WTC11 (cell line): ENCODE measurements around the gene ERC2. TPM values are rescaled to one million over a fixed set of nuclear protein-coding genes. Genes with fewer than 3 reads are reported as not detected.
A peak's percentile ranks its signal among the peaks of the same experiment; 100 is the strongest.

Experiments
- AFF4 ChIP-seq: sonication (generic); formaldehyde crosslinking; IDR thresholded peaks from 2 replicates; pipeline ENCODE4 v1.8.1; 2023; ENCODE audit warnings: mild to moderate bottlenecking, missing genetic modification reagents, borderline replicate concordance
- ATF3 ChIP-seq: sonication (generic); formaldehyde crosslinking; conservative IDR thresholded peaks from 2 replicates; pipeline ENCODE4 v1.8.1; 2022; ENCODE audit warnings: mild to moderate bottlenecking, missing genetic modification reagents
- CREB1 ChIP-seq: sonication (generic); formaldehyde crosslinking; IDR thresholded peaks from 2 replicates; pipeline ENCODE4 v1.8.0; 2023; ENCODE audit warnings: mild to moderate bottlenecking, missing genetic modification reagents
- E2F1 ChIP-seq: sonication (generic); formaldehyde crosslinking; IDR thresholded peaks from 2 replicates; pipeline ENCODE4 v1.8.0; 2022; ENCODE audit warnings: mild to moderate bottlenecking, missing genetic modification reagents
- E2F4 ChIP-seq: sonication (generic); formaldehyde crosslinking; IDR thresholded peaks from 2 replicates; pipeline ENCODE4 v1.8.1; 2022; ENCODE audit warnings: low read depth, mild to moderate bottlenecking, moderate library complexity, missing genetic modification reagents, borderline replicate concordance
- EMX1 ChIP-seq: fragments of 250-450 bp; sonication (Bioruptor Pico); IDR thresholded peaks from 2 replicates; pipeline ENCODE4 v1.8.0; 2021; ENCODE audit warnings: mild to moderate bottlenecking
- ERG ChIP-seq: fragments of 250-450 bp; sonication (Bioruptor Pico); IDR thresholded peaks from 2 replicates; pipeline ENCODE4 v1.8.0; 2021; ENCODE audit warnings: mild to moderate bottlenecking
- FOXJ3 ChIP-seq: sonication (generic); formaldehyde crosslinking; IDR thresholded peaks from 2 replicates; pipeline ENCODE4 v1.9.0; 2021; ENCODE audit warnings: missing genetic modification reagents, mild to moderate bottlenecking, borderline replicate concordance
- FOXK1 ChIP-seq: sonication (generic); formaldehyde crosslinking; IDR thresholded peaks from 2 replicates; pipeline ENCODE4 v1.8.0; 2022; ENCODE audit warnings: mild to moderate bottlenecking, moderate library complexity, missing genetic modification reagents
- FOXP4 ChIP-seq: sonication (generic); formaldehyde crosslinking; IDR thresholded peaks from 2 replicates; pipeline ENCODE4 v1.8.0; 2022; ENCODE audit warnings: mild to moderate bottlenecking, missing genetic modification reagents
- GRHL2 ChIP-seq: fragments of 250-450 bp; sonication (Bioruptor Pico); IDR thresholded peaks from 2 replicates; pipeline ENCODE4 v1.8.0; 2022; ENCODE audit warnings: mild to moderate bottlenecking, moderate library complexity; ENCODE audit not compliant: insufficient replicate concordance, severe bottlenecking
- JUN ChIP-seq: sonication (generic); formaldehyde crosslinking; IDR thresholded peaks from 2 replicates; pipeline ENCODE4 v1.8.0; 2023; ENCODE audit warnings: mild to moderate bottlenecking, missing genetic modification reagents
- MLX ChIP-seq: sonication (generic); formaldehyde crosslinking; IDR thresholded peaks from 2 replicates; pipeline ENCODE4 v1.8.1; 2023; ENCODE audit warnings: mild to moderate bottlenecking, missing genetic modification reagents, moderate library complexity
- NFATC4 ChIP-seq: fragments of 250-450 bp; sonication (Bioruptor Pico); IDR thresholded peaks from 2 replicates; pipeline ENCODE4 v1.9.0; 2021; ENCODE audit warnings: mild to moderate bottlenecking
- NFE2L1 ChIP-seq: sonication (generic); formaldehyde crosslinking; IDR thresholded peaks from 2 replicates; pipeline ENCODE4 v1.8.1; 2023; ENCODE audit warnings: missing genetic modification reagents
- NR1H2 ChIP-seq: sonication (generic); formaldehyde crosslinking; IDR thresholded peaks from 2 replicates; pipeline ENCODE4 v1.9.0; 2021; ENCODE audit warnings: mild to moderate bottlenecking, moderate library complexity, missing genetic modification reagents
- NR2C2 ChIP-seq: sonication (generic); formaldehyde crosslinking; IDR thresholded peaks from 2 replicates; pipeline ENCODE4 v1.8.0; 2022; ENCODE audit warnings: mild to moderate bottlenecking, missing genetic modification reagents
- NR3C1 ChIP-seq: sonication (generic); formaldehyde crosslinking; conservative IDR thresholded peaks from 2 replicates; pipeline ENCODE4 v1.8.1; 2023; ENCODE audit warnings: low read depth, mild to moderate bottlenecking, missing genetic modification reagents
- OVOL2 ChIP-seq: fragments of 250-450 bp; sonication (Bioruptor Pico); IDR thresholded peaks from 2 replicates; pipeline ENCODE4 v1.9.0; 2021; ENCODE audit warnings: mild to moderate bottlenecking, borderline replicate concordance
- PRRX2 ChIP-seq: fragments of 250-450 bp; sonication (Bioruptor Pico); IDR thresholded peaks from 2 replicates; pipeline ENCODE4 v1.8.0; 2021; ENCODE audit warnings: mild to moderate bottlenecking
- RELA ChIP-seq: sonication (generic); formaldehyde crosslinking; IDR thresholded peaks from 2 replicates; pipeline ENCODE4 v1.8.1; 2022; ENCODE audit warnings: missing genetic modification reagents, mild to moderate bottlenecking, borderline replicate concordance
- TEAD4 ChIP-seq: sonication (generic); formaldehyde crosslinking; IDR thresholded peaks from 2 replicates; pipeline ENCODE4 v1.8.0; 2022; ENCODE audit warnings: mild to moderate bottlenecking, missing genetic modification reagents
- USF1 ChIP-seq: sonication (generic); formaldehyde crosslinking; IDR thresholded peaks from 2 replicates; pipeline ENCODE4 v1.8.0; 2022; ENCODE audit warnings: mild to moderate bottlenecking, missing genetic modification reagents
- ZBTB21 ChIP-seq: sonication (generic); formaldehyde crosslinking; IDR thresholded peaks from 2 replicates; pipeline ENCODE4 v1.8.1; 2023; ENCODE audit warnings: mild to moderate bottlenecking, missing genetic modification reagents, borderline replicate concordance
- ZMAT4 ChIP-seq: fragments of 250-450 bp; sonication (Bioruptor Pico); IDR thresholded peaks from 2 replicates; pipeline ENCODE4 v1.9.0; 2021; ENCODE audit warnings: mild to moderate bottlenecking
- ZNF232 ChIP-seq: sonication (generic); formaldehyde crosslinking; IDR thresholded peaks from 2 replicates; pipeline ENCODE4 v1.8.0; 2022; ENCODE audit warnings: mild to moderate bottlenecking, missing genetic modification reagents
- ZNF317 ChIP-seq: sonication (generic); formaldehyde crosslinking; IDR thresholded peaks from 2 replicates; pipeline ENCODE4 v1.8.1; 2023; ENCODE audit warnings: low read depth, mild to moderate bottlenecking, moderate library complexity, missing genetic modification reagents, borderline replicate concordance
- ZNF416 ChIP-seq: fragments of 250-450 bp; sonication (Bioruptor Pico); IDR thresholded peaks from 2 replicates; pipeline ENCODE4 v1.9.0; 2021; ENCODE audit warnings: mild to moderate bottlenecking, inconsistent platforms
- total RNA-seq: library from RNA; stranded (reverse); gene quantifications from 3 replicates; pipeline ENCODE4 v1.2.3, GENCODE V29; 2021

Gene ERC2
- total RNA-seq, 1 experiment from 2014 or later = 23.5 TPM

GRCh38 chr3:55571913-55572312 lies 896.4 kb downstream of the ERC2 start (continued):
- TF ChIP-seq JUN (CRISPR knock-in tag) = no peak
- no peak for TF ChIP-seq OVOL2
- TF ChIP-seq FOXJ3 (CRISPR knock-in tag) = no peak
- TF ChIP-seq FOXK1 (CRISPR knock-in tag) = no peak; the same call in none of the 2 replicates
- TF ChIP-seq EMX1 (CRISPR knock-in tag) = no peak
- TF ChIP-seq MLX (CRISPR knock-in tag) = no peak
- TF ChIP-seq USF1 (CRISPR knock-in tag) = no peak
- no peak for TF ChIP-seq GRHL2 (CRISPR knock-in tag)
- TF ChIP-seq RELA (CRISPR knock-in tag) = no peak
- no peak for TF ChIP-seq E2F4 (CRISPR knock-in tag)
- TF ChIP-seq E2F1 (CRISPR knock-in tag) = no peak
- peak; percentile 55; the same call in 1 of the 2 replicates for TF ChIP-seq FOXP4 (CRISPR knock-in tag)
- no peak for TF ChIP-seq ZNF416
- no peak for TF ChIP-seq ZNF317 (CRISPR knock-in tag)
- TF ChIP-seq NFE2L1 = 0 out of 2 replicates have a peak, but pooled peaks have one; percentile 17
- TF ChIP-seq ZMAT4 = no peak
- no peak for TF ChIP-seq NR2C2
- no peak for TF ChIP-seq TEAD4
- no peak for TF ChIP-seq NR3C1 (CRISPR knock-in tag)
- no peak for TF ChIP-seq NFATC4 (CRISPR knock-in tag)
- TF ChIP-seq PRRX2 (CRISPR knock-in tag) = no peak
- no peak for TF ChIP-seq CREB1
- no peak for TF ChIP-seq NR1H2
- no peak for TF ChIP-seq ATF3 (CRISPR knock-in tag)
- TF ChIP-seq ZBTB21 = peak; percentile 48; the same call in 1 of the 2 replicates
- no peak for TF ChIP-seq AFF4
- no peak for TF ChIP-seq ZNF232
- no peak for TF ChIP-seq ERG (CRISPR knock-in tag)
